Activated T-helper 9 cell treated with anti-CD3 and anti-CD28 coated beads, Interleukin-2, amount 50 U/mL, for 16 hours (primary cell): ENCODE data around the gene SERPINB1.
"Not testable (repeated sequence)": the region's sequence is repeated elsewhere in the genome, so short reads cannot be mapped to it uniquely, and the experiment has no call there.

Experiments
- DNase-seq: peaks from one replicate; pipeline ENCODE4 v3.0.0-alpha.2; 2020; ENCODE audit warnings: low read depth

SERPINB1 gene

DNA sequence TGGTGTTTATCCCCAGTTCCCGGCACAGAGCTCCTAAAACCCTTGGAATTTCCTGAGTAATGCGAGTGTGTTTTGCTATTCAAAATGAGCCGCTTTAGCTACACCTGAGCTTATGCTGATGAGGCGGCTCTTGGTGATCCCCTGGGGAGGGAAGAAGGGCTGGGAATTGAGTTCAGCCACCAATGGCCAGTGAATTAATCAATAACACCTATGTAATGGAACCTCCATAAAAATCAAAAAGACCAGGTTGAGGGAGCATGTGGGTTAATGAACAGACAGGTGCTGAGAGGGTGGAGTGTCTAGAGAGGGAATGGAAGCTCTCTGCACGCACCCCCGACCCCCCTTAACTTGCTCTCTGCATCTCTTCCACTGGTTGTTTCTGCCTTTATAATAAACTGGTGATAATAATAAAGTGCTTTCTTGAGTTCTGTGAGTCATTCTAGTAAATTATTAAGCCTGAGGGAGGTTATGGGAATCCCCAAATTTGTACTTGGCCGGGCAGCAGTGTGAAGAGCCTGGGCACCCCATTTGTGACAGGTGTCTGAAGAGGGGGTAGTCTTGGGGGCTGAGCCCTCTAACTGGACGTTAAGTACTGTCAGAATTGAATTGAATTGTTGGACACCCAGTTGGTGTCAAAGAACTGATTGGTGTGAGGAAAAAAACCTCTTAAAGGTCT is 24.6 kb upstream of the SERPINB1 start:
- DNase-seq: no peak

DNA sequence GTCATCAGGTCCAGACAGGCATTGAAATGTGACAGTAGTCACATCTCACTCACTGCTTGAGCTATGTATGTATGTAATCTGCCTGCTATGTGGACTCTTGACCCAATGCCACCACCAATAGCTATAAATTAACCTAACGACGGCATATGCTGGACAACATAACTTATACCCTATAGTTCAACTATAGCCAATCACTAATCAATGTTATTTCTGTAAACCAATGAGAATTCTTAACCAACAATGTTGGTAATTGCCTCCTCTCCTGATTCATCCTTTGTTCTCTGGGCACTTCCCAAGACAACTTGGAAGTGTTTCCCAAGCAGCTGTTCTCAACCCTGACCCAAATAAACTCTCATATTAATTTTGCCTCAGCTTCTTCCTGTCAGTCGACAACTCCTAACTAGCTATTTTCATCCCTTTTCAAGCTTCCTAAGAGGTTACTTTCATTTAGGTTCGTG is 24.1 kb upstream of the SERPINB1 start:
- no peak for DNase-seq

GRCh38 chr6:2865270-2865669 is 23.6 kb upstream of the SERPINB1 start:
- DNase-seq: no peak

- DNase-seq: no peak
Observed at GRCh38 chr6:2863901-2864300, 22.2 kb upstream of the SERPINB1 start.

DNA sequence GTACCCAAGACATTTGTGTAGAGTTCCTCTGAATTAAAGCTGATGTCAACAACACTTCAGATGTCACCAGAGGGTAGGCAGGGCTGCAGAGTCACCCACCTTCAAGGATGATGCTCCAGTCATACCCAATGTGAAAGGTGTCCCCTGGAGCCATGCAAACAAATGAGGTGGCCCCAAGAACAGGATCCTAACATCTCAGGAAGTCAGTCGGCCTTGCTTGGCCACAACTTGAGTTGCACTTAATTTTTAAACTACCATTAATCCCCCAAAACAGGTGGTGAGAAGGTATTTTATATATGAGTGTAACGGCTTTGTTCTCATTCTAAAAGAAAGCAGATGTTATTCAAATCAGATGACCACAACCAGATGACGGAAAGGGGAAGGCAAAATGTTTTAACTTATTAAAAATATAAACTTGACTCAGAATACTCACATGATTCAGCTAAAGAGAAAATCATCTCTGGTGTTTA is 21.1 kb upstream of the SERPINB1 start:
- DNase-seq: no peak

- no peak for DNase-seq
Observed at GRCh38 chr6:2861822-2862164, 20.1 kb upstream of the SERPINB1 start.

DNA sequence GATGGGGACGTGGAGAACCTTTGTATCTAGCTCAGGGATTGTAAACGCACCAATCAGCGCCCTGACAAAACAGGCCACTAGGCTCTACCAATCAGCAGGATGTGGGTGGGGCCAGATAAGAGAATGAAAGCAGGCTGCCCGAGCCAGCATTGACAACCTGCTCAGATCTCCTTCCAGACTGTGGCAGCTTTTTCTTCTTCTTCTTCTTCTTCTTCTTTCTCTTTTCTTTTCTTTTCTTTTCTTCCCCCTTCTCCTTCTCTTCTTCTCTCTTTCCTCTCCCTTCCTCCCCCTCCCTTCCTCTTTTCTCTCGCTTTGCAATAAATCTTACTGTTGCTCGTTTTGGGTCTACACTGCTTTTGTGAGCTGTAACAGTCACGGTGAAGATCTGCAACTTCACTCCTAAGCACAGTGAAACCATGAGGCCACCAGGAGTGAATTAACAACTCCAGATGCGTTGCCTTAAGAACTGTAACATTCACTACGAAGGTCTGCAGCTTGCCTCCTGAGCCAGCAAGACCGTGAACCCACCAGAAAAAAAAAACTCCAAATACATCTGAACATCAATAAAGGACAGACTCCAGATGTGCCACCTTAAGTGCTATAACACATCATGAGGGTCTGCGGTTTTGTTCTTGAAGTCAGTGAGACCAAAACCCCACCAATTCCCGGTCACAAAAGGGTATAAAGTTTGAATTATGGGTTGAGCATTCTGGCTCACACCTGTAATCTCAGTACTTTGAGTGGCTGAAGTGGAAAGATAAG is 19.6 kb upstream of the SERPINB1 start:
- no peak for DNase-seq

GRCh38 chr6:2860706-2861059 is 19.0 kb upstream of the SERPINB1 start:
- DNase-seq: not testable (repeated sequence)

- not testable (repeated sequence) for DNase-seq
Observed at GRCh38 chr6:2859798-2860705, 18.4 kb upstream of the SERPINB1 start.

DNA sequence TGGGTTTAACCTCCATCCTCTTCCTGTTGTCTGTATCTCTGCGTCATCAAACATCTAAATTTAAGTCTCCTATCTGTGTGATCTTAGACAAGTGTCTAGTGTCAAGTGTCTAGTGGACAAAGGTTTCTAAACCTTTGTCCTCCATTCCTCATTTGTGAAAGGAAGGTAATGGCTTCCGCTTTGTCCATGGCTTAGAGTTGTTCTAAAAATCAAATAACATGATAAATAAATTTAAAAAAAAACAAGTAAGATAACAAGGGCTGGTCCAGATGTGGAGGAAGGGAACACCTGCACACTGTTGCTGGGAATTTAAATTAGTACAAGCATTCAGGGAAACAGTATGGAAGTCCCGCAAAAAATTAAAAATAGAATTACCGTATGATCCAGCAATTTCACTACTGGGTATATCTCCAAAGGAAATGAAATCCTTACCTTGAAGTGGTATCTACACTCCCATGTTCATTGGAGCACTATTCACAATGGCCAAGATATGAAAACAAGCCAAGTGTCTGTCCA is 17.6 kb upstream of the SERPINB1 start:
- no peak for DNase-seq

GRCh38 chr6:2857580-2858337 is 16.1 kb upstream of the SERPINB1 start:
- peak; percentile 70 for DNase-seq

DNA sequence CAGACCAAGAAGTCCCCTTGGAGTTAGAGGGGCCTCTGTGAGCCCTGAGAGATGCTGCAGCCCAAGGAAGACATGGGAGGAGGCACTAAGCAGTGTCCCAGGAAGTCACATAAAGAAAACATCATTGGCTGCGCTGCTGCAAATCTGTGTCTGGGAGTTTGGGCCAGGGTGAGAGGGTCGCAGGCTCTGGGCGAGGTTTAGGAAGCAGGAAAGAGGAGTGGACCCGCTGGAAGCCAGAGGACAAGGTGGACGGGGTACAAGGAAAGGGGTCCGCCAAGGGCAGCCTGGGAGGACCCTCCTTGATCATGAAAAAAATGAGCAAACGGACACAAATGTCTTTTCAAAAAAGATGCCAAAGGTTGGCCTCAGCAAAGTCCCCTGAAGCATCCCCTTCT is 15.5 kb upstream of the SERPINB1 start:
- DNase-seq: no peak

- no peak for DNase-seq
Observed at GRCh38 chr6:2855061-2855519, 13.4 kb upstream of the SERPINB1 start.

GRCh38 chr6:2854396-2854982 is 12.8 kb upstream of the SERPINB1 start:
- DNase-seq: no peak

- peak; percentile 80 for DNase-seq
Observed at GRCh38 chr6:2853769-2854395, 12.2 kb upstream of the SERPINB1 start.

DNA sequence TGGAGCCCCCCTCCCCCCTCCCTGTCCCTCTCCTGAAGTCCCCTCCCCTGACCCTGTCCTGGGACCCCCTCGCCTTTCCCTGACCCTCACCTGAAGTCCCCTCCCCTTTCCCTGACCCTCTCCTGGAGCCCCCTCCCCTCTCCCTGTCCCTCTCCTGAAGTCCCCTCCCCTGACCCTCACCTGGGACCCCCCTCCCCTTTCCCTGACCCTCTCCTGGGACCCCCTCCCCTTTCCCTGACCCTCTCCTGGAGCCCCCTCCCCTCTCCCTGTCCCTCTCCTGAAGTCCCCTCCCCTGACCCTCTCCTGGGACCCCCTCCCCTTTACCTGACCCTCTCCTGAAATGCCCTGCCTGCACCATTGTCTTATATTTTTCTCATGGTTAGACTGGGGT is 11.7 kb upstream of the SERPINB1 start:
- not testable (repeated sequence) for DNase-seq

DNA sequence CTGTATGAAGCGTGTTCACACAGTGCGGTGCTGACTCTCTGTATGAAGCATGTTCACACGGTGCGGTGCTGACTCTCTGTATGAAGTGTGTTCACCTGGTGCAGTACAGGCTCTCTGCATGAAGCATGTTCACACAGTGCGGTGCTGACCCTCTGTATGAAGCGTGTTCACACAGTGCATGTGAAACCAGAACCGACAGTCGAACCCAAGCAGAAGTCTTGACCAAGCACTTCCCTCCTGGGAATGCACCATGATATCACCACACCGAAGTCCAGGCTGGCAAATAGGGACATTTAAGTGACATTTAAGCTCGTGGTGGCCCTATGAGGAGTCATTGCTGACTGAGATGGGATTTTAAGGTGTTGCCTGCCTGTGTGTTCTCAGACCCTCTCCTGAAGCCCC is 11.3 kb upstream of the SERPINB1 start:
- DNase-seq: no peak

DNA sequence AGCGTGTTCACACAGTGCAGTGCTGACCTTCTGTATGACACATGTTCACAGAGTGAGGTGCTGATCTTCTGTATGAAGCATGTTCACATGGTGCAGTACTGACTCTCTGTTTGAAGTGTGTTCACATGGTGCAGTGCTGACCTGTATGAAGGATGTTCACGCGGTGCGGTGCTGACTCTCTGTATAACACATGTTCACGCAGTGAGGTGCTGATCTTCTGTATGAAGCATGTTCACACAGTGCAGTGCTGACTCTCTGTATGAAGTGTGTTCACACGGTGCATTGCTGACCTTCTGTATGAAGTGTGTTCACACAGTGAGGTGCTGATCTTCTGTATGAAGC is 10.8 kb upstream of the SERPINB1 start:
- DNase-seq: no peak

- DNase-seq: no peak
Observed at GRCh38 chr6:2851727-2852513, 10.3 kb upstream of the SERPINB1 start.

GRCh38 chr6:2850538-2851113 is 9.0 kb upstream of the SERPINB1 start:
- DNase-seq: no peak
